AG09319 (cell line): ENCODE measurements around the gene ZSCAN1.

Source experiments
- DNase-seq: peaks from one replicate; pipeline ENCODE4 v3.0.0-alpha.2; 2010; ENCODE audit warnings: low read depth; ENCODE audit errors: extremely low read depth
- CTCF ChIP-seq: IDR thresholded peaks from 2 replicates; pipeline ENCODE4 v1.5.1; 2011; ENCODE audit warnings: low read depth, mild to moderate bottlenecking, inconsistent platforms, low read length, moderate library complexity

Gene ZSCAN1

GRCh38 chr19:58022283-58022660, 11.6 kb upstream of the ZSCAN1 start:
- no peak for TF ChIP-seq CTCF
- no peak for DNase-seq

- DNase-seq = no peak
- no peak for TF ChIP-seq CTCF
Measured at GRCh38 chr19:58024661-58025060, 9.2 kb upstream of the ZSCAN1 start.

GRCh38 chr19:58034477-58034793, 610 bp downstream of the ZSCAN1 start:
- no peak for DNase-seq
- no peak for TF ChIP-seq CTCF

- DNase-seq = no peak
- TF ChIP-seq CTCF = no peak
Measured at GRCh38 chr19:58035863-58036262, 2.0 kb downstream of the ZSCAN1 start.

- no peak for DNase-seq
- no peak for TF ChIP-seq CTCF
Measured at GRCh38 chr19:58037927-58038687, 4.3 kb downstream of the ZSCAN1 start.

GRCh38 chr19:58038688-58039204, 4.9 kb downstream of the ZSCAN1 start:
- no peak for TF ChIP-seq CTCF
- no peak for DNase-seq

- no peak for DNase-seq
- no peak for TF ChIP-seq CTCF
Measured at GRCh38 chr19:58040751-58041525, 7.1 kb downstream of the ZSCAN1 start.
